GM21619 (cell line): Measurements from ENCODE around the gene LZTS3.
"Not testable (repeated sequence)": the region's sequence is repeated elsewhere in the genome, so short reads cannot be mapped to it uniquely, and the experiment has no call there.

Experiments
- ATAC-seq: cut with Tn5 transposase; IDR thresholded peaks from one replicate; pipeline ENCODE4 v1.9.1; 2021; ENCODE audit not compliant: unreplicated experiment

The LZTS3 gene

DNA sequence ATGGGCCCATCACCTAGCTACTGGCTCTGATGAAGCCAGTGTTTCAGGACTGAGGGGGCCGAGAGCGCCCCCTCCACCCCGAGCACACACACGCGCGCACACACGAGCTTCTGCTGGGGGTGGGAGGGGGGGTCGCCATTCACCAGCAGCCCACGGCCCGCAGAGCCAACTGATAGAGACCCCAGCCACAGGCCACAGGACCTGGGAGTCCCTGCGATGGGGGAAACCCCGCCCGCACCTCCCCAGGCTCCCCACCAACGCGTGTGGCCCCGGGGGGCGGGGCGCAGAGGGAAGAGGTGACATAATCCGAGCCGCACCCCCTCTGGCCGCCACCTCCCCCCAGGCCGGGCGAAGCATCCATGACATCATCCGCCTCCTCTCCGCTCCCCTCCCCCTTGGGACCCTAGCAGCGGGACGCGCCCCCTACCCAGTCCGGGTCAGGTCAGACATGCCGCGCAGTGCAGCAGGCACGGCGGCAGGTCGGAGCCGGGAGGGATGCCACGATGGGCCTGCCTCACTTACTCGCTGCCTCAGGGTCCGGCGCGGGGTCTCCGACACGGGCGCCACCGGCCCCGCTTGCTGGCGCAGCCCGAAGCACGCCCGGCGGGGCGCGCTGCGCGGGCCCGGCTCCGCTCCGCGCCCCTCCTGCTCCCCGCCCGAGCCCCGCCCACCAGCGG, at the start of gene LZTS3:
Gene LZTS3 (minus strand): TSS at position 617 of the 677 bp plus-strand sequence. CDS start 6,386 bp downstream, outside the sequence.
- ATAC-seq = peak; percentile 50

DNA sequence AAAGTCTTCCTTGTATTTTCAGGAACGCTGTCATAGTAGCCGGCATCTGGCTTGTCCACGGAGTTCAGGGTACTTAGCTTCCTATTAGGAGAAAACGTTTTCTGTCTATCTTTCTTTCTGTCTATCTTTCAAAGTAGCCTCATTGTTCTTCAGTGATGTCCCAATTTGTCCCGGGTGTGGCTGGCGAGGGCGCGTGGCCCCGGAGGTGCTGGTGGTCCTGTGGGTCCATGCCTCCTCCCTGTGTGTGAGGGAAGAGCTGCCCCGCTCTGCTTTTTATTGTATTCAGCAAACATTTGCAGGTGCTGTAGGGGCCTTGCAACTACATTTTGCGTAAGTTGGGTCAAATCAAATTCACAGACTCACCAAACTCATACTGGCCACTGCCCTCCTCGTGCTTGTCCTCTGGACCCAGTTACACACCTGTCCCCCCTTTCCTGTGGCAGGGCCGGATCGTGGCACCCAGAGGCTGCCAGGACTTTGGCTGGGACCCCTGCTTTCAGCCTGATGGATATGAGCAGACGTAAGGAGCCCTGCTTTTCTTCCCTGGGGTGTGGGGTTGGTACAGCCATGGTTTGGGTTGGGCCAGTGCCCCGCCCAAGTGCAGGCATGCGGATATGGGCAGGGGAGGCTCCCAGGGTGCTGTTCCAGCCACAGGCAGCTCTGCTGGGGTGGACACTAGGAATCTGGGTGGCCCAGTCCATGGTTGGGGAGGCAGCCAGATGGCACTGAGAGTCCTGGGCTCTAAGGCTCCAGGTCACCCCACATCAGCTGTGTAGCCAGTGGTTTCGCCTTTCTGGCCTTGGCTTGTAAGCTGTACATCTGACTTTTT, 48.3 kb upstream of the LZTS3 start:
- ATAC-seq = no peak

- no peak for ATAC-seq
These were observed 45.1 kb upstream of the LZTS3 start for GRCh38 chr20:3218307-3218988.

- ATAC-seq = not testable (repeated sequence)
These were observed 42.1 kb upstream of the LZTS3 start for GRCh38 chr20:3215359-3215917.

DNA sequence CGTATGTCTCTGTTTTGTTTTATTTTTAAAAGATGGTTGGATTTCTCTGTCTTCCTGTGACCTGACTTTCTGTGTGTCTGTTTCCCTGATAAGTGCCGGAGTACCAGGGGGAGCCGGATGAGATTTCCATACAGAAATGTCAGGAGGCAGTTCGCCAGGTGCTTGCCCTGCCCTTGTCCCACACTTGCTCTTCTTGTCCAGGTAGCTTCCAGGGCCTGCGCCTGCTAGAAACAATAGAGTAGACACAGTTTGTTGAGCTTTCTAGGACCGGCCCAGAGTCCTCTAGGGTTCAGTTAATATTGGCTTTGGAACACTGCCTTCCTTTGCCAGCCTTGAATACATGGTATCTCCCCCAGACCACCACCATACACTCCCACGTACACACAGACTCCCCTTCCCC, 39.9 kb upstream of the LZTS3 start:
- no peak for ATAC-seq

- ATAC-seq = no peak
These were observed 37.0 kb upstream of the LZTS3 start for GRCh38 chr20:3210346-3210745.

- ATAC-seq = no peak
These were observed 36.6 kb upstream of the LZTS3 start for GRCh38 chr20:3209946-3210317.

DNA sequence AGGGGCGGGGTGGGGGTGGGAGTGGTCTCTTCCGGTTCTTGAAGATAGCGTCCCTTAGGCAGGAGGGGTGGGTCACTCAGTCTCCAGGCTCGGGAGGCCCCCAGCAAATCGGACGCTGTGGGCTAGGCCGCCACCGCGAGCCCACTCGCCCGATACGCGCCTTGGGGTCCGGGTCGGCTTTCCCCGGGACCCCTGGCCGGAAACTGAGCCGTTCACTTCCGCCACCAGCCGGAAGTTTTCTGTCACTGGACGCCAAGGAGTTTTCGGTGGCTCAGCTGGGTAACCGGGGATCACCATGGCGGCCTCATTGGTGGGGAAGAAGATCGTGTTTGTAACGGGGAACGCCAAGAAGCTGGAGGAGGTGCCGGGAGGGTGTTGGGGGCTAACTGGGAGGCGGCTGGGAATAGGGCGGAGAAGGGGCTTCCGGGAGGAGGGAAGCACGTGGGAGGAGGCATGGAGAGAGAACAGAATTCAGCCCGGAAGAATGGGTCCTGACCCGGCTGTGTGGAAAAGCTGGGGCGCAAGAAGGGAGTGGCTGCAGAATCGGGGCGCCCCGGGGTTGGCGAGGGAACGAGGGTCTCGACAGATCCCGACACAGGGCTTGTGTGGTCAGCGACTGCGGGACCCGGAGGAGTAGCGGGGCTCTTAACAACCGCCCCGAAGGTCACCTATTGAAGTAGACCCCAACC, 36.1 kb upstream of the LZTS3 start, which contains the start of gene ITPA:
Gene ITPA (plus strand): TSS at position 242 of the 689 bp plus-strand sequence. CDS start 54 bp downstream, at position 296.
- ATAC-seq = no peak

DNA sequence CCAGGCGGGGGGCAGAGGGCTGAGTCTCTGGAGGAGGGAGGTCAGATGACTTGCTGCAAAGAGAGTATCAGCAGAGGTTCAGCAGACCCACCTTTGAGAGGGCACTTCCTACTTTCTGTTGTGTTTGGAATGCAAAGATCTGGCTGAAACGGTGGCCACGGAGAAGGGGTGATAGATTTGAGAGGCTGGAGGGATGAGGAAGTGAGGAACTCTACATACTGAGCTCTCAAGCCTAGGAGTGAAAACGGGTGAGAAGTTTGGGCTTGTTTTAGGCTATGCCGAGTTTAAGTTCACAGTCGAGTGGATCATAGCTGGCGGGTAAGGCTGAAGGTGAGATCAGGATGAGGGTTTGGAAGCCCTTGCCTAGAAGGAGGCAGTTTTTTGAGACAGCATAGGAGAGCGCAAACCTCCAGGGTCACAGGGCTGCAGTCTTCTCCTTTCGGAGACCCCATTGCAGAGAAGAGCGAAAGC, 35.5 kb upstream of the LZTS3 start:
- no peak for ATAC-seq

GRCh38 chr20:3204124-3204794, 30.9 kb upstream of the LZTS3 start, which contains the start of gene DDRGK1:
TSS of gene DDRGK1 (minus strand) at chr20:3204682. CDS start at chr20:3204627, 55 bp downstream.
- ATAC-seq = peak; percentile 77

- ATAC-seq = peak; percentile 24
These were observed 30.2 kb upstream of the LZTS3 start for GRCh38 chr20:3203315-3204123.

- ATAC-seq = no peak
These were observed 29.6 kb upstream of the LZTS3 start for GRCh38 chr20:3202965-3203314.

DNA sequence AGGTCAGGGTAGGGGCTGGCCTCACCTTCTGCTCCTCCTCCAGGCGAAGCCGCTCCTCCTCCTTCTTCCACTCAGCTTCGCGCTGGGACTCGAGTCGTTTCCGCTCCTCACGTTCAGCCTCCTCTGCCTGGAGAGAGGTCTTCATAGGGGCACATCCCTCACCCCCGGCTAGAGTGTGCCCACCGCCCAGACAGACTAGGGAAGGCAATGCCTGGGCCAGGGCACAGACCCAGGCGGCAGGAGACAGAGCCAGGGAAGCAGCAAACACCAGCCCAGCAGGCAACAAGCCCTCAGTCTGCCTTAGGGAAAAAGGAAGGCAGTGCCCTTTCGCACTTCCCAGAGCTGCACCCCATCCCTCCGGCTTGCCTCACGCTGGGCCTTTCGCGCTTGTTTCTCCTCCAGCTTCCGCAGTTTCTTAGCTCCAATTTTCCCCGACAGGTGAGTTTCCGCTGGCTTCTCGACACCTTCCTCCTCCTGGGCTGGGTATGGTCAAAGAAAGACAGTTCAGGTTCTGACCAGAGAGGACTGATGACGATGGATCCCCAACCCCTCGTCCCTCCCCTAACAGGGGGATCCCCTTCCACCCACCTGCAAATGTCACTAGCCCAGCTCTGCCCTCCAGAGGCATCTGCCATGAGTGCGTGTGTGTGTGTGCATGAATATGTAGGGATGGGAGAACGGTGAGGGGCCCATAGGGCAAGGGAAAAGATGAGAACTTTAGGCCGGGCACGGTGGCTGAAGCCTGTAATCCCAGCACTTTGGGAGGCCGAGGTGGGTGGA, 26.8 kb upstream of the LZTS3 start:
- ATAC-seq = no peak

DNA sequence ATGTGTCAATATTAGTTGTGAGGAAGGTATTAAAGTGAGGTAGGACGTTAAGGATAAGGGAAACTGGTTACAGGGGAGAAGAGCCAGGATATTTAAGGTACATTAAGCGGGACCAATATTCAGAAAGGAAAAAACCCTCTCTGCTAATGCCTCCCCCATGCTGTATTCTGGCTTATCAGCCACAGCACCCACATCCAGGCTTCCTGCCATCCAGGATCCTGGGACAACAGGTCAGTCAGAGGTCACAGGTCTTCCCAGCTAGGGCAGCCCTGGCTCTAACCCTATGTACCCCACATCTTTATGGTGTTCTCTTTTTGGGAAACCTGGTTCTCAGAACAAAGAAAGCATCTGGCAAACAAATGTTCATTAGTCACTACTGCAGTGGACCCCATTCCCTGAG, 25.9 kb upstream of the LZTS3 start:
- no peak for ATAC-seq

DNA sequence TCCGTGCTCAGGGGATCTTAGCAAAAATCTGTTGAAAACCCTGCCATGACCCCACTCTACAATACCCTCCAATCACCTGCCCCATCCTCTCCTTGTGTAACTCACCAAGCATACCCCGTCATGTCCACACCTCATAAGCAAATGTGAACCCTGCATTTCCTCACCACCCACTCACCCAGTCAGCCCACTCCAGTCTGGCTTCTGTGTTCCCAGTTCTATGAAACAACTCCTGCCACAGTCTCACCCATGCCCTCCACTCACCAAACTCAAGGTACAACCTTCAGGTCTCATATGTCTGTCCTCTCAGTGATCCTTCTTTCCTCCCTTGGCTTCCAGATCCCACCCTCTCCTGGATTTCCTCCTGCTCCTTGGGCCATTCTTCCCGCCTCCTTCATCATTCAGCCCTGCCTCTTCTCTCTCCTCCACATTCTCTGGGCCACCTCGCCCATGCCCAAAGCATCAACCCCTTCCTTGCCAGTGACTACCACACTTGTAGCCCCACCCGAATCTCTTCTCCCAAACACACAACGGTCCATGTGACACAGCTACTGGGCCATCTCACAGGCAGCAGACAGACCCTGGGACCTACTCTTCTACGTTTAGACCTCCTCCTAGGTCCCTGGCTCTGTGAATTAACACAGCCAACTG, 22.4 kb upstream of the LZTS3 start:
- ATAC-seq = no peak

- no peak for ATAC-seq
These were observed 21.4 kb upstream of the LZTS3 start for GRCh38 chr20:3194617-3195280.

- no peak for ATAC-seq
These were observed 20.7 kb upstream of the LZTS3 start for GRCh38 chr20:3193806-3194616.
